HepG2 (cell line): ENCODE results near the gene EXOC6B.

Source experiments
- BHLHE40 ChIP-seq: IDR thresholded peaks from 2 replicates; pipeline ENCODE4 v1.6.1; 2011; ENCODE audit warnings: low read length, improper control_type of control experiment
- CCAR2 ChIP-seq: fragments of 200-400 bp; formaldehyde crosslinking; optimal IDR thresholded peaks from 2 replicates; pipeline ENCODE3; 2018; ENCODE audit warnings: low read depth, mild to moderate bottlenecking, low read length, moderate library complexity
- FOXJ3 ChIP-seq: sonication (generic); formaldehyde crosslinking; IDR thresholded peaks from 2 replicates; pipeline ENCODE4 v1.4.0; 2020; ENCODE audit warnings: missing genetic modification reagents, mild to moderate bottlenecking, borderline replicate concordance
- FOXM1 ChIP-seq: sonication (generic); formaldehyde crosslinking; IDR thresholded peaks from 2 replicates; pipeline ENCODE4 v1.5.0; 2020; ENCODE audit warnings: missing genetic modification reagents
- JUN ChIP-seq: sonication (generic); formaldehyde crosslinking; IDR thresholded peaks from 2 replicates; pipeline ENCODE4 v1.4.0; 2020; ENCODE audit warnings: mild to moderate bottlenecking, missing genetic modification reagents
- RFX5 ChIP-seq: IDR thresholded peaks from 2 replicates; pipeline ENCODE4 v1.6.1; 2011; ENCODE audit warnings: low read depth, low read length, improper control_type of control experiment
- YEATS4 ChIP-seq: sonication (generic); formaldehyde crosslinking; IDR thresholded peaks from 2 replicates; pipeline ENCODE4 v1.4.0; 2020; ENCODE audit warnings: missing genetic modification reagents, borderline replicate concordance
- ZFX ChIP-seq: sonication (generic); formaldehyde crosslinking; IDR thresholded peaks from 2 replicates; pipeline ENCODE4 v1.4.0; 2020; ENCODE audit warnings: mild to moderate bottlenecking, low read depth, missing genetic modification reagents, moderate library complexity
- ZNF350 ChIP-seq: sonication (generic); formaldehyde crosslinking; IDR thresholded peaks from 2 replicates; pipeline ENCODE4 v1.4.0; 2020; ENCODE audit warnings: mild to moderate bottlenecking, low read depth, missing genetic modification reagents, borderline replicate concordance
- TF ChIP-seq, protein P1 (sequence below): sonication (generic); formaldehyde crosslinking; conservative IDR thresholded peaks from 2 replicates; pipeline ENCODE4 v1.4.0; 2020; ENCODE audit warnings: missing genetic modification reagents
- TF ChIP-seq, protein P2 (sequence below): sonication (generic); formaldehyde crosslinking; IDR thresholded peaks from 2 replicates; pipeline ENCODE4 v1.8.0; 2022; ENCODE audit warnings: low read depth, missing genetic modification reagents
- TF ChIP-seq, protein P3 (sequence below): sonication (generic); formaldehyde crosslinking; IDR thresholded peaks from 2 replicates; pipeline ENCODE4 v1.4.0; 2020; ENCODE audit warnings: low read depth, mild to moderate bottlenecking, missing genetic modification reagents
- TF ChIP-seq, protein P4 (sequence below): sonication (generic); formaldehyde crosslinking; IDR thresholded peaks from 2 replicates; pipeline ENCODE4 v1.4.0; 2020; ENCODE audit warnings: missing genetic modification reagents, borderline replicate concordance

DNA sequence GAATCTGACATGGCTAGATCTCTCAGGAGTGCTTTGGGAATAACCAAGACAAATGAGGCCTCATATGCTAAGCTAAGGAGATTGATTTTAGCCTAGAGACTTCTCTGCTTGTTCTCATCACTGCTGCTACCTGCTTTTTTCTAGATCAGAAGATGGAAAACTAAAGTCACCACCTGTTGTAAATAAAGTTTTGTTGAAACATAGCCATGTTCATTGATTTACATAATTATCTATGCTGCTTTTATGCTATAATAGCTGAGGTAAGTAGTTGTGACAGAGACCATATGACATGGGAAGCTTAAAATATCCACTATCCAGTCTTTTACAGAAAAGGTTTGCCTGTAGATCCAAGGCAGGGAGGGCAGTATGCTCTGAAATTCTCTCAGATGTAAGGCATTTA, 632.1 kb downstream of the EXOC6B start:
- TF ChIP-seq, protein P1, sequence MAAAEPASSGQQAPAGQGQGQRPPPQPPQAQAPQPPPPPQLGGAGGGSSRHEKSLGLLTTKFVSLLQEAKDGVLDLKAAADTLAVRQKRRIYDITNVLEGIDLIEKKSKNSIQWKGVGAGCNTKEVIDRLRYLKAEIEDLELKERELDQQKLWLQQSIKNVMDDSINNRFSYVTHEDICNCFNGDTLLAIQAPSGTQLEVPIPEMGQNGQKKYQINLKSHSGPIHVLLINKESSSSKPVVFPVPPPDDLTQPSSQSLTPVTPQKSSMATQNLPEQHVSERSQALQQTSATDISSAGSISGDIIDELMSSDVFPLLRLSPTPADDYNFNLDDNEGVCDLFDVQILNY (CRISPR knock-in tag) = no peak
- TF ChIP-seq FOXJ3 (CRISPR knock-in tag) (no peak), CCAR2 (no peak), JUN (no peak), FOXM1 (CRISPR knock-in tag) (no peak), YEATS4 (CRISPR knock-in tag) (no peak), ZNF350 (CRISPR knock-in tag) (no peak), BHLHE40 (no peak), ZFX (CRISPR knock-in tag) (no peak), RFX5 (no peak)
- TF ChIP-seq, protein P2, sequence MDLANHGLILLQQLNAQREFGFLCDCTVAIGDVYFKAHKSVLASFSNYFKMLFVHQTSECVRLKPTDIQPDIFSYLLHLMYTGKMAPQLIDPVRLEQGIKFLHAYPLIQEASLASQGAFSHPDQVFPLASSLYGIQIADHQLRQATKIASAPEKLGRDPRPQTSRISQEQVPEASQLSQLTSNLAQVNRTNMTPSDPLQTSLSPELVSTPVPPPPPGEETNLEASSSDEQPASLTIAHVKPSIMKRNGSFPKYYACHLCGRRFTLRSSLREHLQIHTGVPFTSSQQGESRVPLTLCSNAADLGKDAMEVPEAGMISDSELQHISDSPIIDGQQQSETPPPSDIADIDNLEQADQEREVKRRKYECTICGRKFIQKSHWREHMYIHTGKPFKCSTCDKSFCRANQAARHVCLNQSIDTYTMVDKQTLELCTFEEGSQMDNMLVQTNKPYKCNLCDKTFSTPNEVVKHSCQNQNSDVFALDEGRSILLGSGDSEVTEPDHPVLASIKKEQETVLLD (CRISPR knock-in tag) = no peak
- TF ChIP-seq, protein P3, sequence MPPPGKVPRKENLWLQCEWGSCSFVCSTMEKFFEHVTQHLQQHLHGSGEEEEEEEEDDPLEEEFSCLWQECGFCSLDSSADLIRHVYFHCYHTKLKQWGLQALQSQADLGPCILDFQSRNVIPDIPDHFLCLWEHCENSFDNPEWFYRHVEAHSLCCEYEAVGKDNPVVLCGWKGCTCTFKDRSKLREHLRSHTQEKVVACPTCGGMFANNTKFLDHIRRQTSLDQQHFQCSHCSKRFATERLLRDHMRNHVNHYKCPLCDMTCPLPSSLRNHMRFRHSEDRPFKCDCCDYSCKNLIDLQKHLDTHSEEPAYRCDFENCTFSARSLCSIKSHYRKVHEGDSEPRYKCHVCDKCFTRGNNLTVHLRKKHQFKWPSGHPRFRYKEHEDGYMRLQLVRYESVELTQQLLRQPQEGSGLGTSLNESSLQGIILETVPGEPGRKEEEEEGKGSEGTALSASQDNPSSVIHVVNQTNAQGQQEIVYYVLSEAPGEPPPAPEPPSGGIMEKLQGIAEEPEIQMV = no peak
- TF ChIP-seq, protein P4, sequence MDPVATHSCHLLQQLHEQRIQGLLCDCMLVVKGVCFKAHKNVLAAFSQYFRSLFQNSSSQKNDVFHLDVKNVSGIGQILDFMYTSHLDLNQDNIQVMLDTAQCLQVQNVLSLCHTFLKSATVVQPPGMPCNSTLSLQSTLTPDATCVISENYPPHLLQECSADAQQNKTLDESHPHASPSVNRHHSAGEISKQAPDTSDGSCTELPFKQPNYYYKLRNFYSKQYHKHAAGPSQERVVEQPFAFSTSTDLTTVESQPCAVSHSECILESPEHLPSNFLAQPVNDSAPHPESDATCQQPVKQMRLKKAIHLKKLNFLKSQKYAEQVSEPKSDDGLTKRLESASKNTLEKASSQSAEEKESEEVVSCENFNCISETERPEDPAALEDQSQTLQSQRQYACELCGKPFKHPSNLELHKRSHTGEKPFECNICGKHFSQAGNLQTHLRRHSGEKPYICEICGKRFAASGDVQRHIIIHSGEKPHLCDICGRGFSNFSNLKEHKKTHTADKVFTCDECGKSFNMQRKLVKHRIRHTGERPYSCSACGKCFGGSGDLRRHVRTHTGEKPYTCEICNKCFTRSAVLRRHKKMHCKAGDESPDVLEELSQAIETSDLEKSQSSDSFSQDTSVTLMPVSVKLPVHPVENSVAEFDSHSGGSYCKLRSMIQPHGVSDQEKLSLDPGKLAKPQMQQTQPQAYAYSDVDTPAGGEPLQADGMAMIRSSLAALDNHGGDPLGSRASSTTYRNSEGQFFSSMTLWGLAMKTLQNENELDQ = no peak
